Stimulated activated CD4-positive, alpha-beta T cell treated with anti-CD3 and anti-CD28 coated beads, Interleukin-4, amount 100 ng/mL, for 4 hours (primary cell): ENCODE data around the gene TTYH2.
"Not testable (repeated sequence)": the region's sequence is repeated elsewhere in the genome, so short reads cannot be mapped to it uniquely, and the experiment has no call there.

Source experiments
- DNase-seq, 2 experiments: peaks; one replicate each; pipeline ENCODE4 v3.0.0-alpha.2; 2020

Gene TTYH2

DNA sequence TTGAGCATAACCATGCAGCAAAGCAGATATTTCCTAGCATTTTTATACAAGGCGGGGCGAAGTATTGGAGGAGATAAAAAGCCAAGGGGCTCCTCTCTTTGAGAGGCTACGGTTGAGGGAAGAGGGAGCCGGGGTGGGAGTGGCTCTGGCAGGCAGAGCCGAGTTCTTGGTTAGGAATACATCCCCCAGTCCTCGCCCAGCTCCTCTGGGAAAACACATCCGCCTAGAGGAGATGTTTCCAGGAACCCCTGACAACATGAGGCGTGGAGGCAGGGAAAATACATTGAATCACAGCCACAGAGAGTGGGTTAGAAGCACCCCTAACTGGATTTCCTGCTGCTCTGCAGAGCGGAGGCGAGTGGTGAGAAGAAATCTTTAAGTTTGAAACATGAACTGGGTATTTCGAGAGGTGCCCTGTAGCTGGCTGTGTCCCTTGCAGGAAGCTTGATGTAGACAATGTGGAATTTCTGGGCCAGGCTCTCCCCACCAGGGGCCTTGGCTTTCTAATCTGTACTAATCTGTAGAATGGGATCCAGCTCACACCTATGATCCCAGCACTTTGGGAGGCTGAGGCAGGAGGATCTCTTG lies 27.3 kb downstream of the TTYH2 start:
- no peak for DNase-seq

DNA sequence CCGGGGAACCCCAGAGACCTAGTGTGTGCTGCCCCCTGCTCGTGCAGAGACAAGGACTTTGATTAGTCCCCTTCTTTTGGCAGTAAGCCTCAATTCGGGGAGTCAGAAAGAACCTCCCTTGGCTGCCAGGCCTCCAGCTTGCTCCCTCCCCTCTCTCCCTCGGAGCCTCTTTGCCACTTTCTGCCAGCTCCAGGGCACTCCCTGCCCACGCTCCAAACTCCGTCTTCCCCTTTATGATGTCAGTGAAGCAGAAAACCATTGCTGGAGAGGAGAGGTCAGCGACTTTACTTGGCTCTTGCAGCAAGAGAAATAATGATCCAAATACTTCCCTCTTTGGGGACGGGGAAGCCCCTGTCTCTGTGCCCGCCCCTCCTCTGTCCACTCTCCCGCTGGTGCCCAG lies 28.1 kb downstream of the TTYH2 start:
- no peak for DNase-seq

DNA sequence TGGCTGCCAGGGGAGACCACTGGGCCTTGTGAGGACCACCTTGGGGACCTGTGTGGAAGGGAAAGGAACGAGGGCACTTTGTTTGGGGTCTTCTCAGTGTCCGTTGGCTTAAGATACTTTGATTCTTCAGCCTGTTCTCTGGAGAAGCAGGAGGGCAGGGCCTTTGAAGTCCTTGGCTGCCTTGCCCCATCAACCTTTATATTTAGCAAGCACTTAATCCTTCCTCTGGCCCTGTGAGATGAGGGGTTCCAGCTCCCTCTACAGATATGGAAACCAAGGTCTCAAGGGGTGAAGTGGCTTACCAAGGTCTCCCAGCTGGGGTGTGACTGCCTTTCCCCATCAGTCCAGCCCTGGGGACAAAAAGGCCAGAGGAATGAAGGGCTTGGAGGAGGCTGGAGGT lies 28.5 kb downstream of the TTYH2 start:
- no peak for DNase-seq

DNA sequence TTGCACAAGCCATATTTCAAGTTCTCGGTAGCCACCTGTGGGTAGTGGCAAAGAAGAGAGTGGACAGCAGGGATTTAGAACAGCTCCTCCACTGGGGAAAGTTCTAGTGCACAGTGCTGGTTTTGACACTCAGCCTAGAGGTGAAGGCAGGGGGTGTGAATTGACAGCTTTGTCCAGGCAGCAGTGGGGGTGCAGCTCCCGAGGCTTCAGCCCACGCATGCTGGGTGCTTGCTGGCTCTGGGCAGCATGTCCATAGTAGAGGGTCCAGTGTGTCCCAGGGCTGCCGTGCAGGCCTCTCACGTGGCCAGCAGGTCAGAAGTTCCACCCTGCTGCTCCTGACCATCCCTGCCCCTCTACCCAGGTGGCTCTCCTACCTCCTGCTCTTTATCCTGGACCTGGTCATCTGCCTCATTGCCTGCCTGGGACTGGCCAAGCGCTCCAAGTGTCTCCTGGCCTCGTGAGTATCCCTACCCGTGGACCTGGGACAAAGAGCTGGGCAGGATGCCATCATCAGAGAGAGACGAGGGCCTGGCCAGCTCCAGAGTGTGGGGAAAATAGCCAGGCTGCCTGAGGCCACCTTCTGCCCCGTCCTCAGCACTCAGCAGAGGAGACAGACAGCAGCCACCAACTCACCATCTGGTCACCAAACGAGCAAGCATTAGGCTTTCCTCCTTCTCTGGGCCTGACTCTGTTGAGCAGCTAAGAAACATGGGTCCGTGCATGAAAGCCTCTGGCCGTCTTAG lies 29.8 kb downstream of the TTYH2 start:
- DNase-seq = no peak

DNA sequence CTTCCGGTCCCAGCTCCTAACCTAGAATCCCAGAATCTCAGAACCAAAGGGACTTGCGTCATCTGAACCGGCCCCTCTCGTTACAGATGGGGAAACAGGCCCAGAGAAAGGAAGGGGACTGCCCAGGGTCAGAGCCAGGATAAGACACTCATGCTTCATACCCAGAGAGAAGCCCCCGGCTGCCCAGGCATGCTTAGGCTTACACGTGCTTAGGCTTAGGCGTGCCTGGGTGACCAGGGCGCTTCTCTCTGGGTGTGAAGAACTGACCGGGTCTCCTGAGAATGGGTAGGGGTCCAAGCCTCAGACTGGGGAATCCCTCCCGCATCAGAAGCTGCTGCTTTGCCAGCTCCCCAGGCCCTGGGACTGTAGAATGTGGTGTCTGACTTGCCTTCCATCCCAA lies 30.8 kb downstream of the TTYH2 start:
- DNase-seq = no peak

DNA sequence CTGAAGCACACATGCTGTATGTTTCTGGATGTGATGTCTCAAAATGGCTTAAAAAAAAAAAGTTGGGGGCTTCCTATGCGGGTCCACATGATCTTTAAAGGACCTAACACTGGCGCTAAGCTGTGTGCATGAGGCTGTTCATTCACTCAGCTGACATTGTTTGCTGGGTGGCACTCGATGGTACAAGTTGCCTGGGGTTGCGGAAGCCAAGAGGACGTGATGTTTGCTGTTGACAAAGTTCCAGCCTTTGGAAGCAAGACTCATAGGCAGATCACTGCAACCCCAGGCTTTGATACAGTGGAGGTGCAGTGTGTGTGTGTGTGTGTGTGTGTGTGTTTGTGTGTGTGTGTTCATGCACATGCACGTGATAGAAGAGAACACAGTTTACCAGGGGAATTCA lies 31.2 kb downstream of the TTYH2 start:
- DNase-seq = no peak

DNA sequence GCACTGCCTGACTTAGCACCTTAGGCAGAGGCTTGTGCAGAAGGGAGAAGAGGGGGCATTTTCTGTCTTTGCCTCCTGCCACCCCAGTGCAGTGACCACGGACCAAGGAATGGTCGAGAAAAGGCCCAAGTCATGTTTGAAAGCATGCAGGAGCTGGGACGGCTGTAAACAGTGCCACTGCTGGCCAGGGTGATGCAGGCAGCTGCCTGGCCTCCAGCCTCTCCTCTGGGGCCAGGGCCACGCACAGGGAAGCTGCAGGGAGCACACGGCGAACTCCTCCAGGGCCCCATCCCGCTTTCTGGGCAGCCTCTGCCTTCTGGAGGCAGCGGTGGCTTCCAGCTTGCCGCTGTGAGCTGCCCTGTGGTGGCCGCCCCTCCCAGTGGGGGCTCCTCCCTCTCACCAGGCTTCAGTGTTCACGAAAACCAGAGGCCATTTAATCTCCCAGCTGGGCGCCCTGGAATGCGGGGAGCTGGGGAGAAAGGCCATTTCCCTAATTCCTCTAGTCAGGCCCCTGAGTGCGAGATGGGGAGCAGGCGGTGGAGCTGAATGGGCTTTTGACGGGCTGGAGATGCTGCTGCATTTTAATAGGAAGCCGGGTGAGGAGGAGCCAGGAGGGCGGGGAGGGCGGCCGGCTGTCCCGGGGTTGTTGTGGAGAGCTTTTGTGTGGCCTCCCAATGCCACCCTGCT lies 31.9 kb downstream of the TTYH2 start:
- no peak for DNase-seq

DNA sequence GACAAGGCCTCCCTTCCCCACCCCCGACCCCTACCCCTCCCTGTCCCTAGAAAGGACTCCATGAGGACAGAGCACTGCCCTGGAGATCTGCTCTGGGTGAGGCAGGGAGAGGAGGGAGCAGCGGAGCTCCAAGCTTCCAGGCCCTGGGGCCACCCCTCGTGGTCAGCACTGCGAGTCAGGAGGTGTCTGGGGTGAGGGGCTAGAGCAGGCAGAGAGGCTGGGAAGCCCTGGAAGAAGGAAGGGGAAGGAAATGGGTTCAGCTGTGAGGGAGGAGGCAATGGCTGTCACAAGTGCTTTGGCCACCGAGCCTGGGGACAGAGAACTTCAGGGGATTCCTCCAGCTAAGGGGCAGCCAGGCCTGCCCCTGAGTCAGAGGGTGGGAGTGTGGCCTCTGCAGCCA lies 32.5 kb downstream of the TTYH2 start:
- DNase-seq = no peak

DNA sequence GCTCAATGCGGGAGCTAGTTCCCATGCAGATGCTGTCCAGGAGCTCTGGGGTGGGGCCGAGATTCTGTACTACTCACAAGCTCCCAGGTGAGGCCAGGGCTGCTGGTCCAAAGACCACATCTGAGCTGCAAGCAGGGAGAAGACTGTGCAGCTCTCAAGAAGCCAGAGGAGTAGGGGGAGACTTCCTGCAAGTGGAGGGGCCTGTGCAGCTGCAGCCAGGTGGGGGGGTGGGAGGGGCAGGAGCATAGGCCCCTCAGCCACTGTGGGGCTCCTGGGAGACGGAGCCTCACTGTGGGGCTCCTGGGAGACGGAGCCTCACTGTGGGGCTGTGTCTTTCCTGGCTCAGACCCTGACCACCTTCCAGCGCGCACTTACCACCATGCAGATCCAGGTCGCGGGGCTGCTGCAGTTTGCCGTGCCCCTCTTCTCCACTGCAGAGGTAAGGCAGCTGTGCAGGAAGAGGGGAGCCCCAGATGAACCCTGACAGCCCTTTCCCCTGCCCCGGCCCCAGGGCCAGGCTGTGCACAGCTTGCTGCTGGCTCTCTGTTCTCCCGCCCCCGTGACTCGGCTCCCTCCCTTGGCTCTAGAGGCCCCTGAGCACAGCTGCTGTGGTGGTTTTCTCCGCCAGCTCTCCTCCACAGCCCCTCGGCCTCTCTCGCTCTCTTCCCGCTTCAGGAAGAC lies 36.4 kb downstream of the TTYH2 start:
- no peak for DNase-seq

DNA sequence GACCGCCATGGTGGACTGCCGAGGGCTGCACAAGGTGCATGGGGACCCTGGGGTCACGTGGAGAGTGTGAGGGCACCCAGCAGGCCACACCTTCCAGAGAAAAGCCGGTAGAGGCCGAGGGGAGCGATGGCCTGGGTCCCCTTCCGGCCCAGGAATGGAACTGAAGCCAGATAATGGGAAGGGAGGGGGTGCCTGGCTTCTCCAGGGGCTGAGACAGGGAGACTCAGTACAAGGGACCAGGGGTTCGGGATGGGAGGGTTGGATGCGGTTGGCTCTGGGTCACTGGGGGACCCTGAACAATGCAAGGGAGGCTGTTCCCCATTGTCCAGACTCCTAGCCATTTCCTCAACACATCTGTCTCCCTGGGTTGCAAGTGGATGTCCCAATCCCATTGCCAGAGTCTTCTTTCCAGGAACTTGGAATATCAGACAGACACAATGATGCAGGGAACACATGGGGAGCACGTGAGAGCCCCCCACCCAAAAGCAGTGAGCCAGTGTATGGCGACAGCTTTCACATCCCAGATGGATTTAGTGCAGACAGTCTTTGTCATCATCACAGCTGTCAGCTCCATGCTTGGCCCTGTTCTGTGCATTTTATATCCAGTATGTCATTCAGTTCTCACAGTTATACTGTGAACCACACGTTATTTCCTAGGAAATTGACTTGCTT lies 37.1 kb downstream of the TTYH2 start:
- DNase-seq = no peak

DNA sequence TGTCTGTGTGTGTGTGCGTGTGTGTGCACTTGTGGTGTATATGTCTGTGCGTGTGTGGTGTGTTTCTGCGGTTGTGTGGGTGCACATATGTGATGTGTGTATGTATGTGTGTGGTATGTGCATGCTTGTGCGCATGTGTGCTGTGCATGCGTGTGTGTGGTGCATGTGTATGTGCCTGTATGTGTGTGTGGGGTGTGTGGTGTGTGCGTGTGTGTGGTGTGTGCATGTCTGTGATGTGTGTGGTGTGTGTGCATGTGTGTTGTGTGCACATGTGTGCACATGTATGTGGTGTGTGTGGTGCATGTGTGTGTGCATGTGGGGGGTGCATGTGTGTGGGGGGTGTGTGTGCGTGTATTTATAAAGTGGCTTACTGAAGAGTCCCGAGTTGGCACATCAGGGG lies 37.7 kb downstream of the TTYH2 start:
- no peak for DNase-seq

DNA sequence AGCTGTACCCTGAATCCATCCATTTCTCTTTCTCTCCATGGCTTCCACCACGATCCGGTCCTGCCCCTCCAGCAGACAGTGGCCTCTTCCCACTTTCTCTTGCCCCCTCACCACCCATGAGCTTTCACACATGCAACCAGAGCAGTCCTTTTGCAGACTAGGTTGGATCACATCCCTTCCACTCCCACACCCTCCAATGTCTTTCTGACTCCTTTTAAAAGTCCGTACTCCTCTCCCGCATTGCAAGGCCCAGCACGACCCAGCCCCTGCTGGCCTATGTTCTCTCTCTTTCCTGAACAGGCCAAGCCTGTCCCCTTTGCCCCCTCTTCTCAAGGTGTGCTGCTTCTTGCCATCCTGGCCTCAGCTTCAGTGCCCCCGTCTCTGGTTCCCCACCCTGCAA lies 38.2 kb downstream of the TTYH2 start:
- DNase-seq = no peak

DNA sequence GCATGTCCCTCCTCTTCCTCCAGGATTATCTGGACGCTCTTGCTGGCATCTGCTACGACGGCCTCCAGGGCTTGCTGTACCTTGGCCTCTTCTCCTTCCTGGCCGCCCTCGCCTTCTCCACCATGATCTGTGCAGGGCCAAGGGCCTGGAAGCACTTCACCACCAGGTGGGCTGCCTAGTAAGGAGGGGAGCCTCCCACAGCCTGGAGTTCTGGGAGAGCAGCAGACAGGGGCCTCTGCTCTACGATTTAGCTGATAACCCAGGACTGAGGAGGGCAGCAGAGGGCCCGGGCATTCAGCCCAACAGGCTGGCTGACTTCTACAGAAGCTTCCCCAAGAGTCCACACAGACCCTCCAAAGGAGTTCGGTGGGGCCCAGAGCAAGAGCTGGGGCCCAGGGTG lies 38.8 kb downstream of the TTYH2 start:
- no peak for DNase-seq

DNA sequence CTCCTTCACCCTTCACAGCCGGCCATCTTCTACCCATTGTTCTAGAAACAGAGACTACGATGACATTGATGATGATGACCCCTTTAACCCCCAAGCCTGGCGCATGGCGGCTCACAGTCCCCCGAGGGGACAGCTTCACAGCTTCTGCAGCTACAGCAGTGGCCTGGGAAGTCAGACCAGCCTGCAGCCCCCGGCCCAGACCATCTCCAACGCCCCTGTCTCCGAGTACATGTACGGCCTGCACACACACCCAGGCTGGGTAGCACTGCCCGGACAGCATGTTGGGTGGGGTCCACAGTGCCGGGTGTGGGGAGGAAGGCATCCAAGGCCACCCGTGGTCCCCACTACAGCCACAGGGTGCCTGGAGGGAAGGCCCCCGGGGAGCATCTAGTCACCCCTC lies 39.7 kb downstream of the TTYH2 start:
- no peak for DNase-seq

DNA sequence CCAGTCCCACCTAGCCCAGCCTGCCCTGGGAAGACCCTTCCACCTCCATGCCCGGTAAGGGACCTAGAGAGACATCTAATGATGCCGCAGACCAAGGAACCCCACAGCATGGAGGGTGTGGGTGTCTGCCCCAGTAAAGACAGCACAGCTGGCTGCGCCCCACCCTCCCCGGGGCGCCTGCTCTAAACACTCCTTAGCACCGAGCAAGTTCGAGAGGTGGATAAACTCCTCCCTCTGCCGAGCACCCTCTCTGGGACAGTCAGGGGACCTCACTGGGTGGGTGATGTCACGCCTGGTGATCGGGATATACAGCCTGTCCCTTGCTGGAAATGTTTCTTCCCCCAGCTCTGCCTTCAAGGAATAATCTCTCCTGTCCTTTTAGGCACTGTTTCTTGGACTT lies 43.9 kb downstream of the TTYH2 start:
- DNase-seq = no peak

DNA sequence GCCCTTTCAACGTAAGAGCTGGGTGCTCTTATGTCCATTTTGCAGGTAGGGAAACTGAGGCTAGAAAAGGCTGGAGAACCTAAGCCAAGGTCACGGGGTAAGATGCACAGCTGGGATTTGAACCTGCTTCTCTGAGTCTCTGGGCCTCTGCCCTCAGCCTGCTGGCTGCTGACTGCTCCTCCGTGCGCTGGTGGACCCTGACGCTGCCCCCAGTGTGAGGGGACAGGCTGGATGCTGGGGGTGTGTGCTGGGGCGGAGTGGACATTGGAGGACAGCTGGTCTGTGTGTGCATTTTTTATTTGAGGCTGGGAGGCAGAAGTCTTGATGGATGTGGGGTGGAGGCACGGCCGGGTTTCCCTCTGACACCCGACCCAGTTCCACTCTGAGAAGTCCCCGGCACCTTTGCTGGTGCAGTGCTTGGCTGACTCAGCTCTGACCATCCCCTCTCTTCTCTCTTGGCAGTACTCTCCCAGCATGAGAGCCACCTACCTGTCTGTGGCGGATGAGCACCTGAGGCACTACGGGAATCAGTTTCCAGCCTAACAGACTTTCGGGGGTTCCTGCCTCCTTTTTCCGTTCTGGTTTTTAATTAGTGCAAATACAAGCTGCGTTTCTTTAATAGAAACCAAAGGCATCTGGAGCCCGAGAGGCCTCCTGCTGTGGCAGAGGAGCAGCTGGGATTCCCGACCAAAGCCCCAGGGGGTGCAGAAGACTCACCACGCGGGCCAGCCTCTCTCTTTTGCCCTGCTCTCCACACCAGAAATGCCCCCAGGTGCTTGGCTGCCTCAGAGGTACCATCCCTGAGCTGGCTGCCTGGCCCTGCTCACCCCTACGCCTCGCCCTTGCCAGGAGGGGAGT lies 46.5 kb downstream of the TTYH2 start:
- DNase-seq = no peak

DNA sequence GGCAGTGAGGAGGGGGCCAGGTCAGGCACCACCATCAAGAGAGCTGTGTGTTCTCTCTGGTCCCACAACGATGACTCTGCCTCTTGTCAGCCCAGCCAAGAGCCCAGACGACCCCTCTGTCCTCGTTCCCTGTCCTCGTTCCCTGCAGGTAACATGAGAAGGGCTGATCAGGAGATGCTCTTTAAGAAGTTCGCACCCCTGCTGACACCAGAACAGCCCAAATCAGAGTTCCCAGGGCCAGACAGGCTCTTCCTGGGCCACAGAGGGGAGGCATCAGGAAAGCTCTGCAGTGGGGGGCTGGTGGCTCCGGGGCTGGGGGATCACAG lies 47.1 kb downstream of the TTYH2 start:
- DNase-seq = no peak

DNA sequence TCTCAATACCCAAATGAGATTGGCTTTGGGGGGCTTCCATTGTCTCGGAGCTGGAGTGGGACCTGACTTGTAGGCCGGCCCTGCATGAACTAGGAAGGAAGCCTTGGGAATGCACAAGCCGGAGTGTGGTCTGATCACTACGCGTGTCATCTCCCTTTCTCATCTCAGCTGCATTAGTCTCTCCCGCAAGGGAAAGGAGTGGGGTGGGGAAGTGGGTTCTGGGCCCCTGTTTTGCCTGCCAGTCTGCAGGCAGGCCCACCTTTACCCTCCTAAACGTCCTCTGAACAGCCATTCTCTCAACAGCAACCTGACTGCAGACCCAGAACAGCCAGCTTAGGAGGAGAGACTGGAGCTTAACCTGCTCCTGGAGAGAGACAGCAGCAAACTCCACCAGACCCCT lies 49.2 kb downstream of the TTYH2 start:
- no peak for DNase-seq

DNA sequence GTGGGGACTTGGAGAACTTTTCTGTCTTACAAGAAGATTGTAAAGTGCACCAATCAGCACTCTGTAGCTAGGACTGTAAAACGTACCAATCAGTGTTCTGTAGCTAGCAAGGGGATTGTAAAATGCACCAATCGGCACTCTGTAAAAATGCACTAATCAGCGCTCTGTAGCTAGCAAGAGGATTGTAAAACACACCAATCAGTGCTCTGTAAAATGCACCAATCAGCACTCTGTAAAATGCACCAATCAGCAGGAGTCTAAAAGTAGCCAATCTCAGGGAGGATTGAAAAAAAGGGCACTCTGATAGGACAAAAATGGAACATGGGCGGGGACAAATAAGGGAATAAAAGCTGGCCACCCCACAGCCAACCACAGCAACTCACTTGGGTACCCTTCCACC lies 53.7 kb downstream of the TTYH2 start:
- not testable (repeated sequence) for DNase-seq

DNA sequence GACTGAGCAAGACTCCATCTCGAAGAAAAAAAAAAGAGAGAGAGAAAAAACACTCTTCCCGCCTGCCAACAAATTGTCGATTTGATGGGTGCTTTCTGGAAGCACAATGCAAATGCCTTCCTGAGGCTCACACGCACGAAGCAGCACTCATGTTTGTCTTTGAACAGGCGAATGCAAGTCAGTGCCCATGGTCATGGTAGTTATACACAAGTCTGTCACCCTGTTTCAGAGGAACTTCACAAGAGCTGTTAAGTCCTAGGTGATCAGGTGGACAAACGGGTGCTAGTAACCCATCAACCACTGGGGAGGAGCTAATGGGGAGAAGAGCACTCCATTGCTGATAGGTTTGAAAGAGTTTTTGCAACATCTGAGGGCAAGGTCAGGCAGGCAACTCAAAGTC lies 54.2 kb downstream of the TTYH2 start:
- no peak for DNase-seq

DNA sequence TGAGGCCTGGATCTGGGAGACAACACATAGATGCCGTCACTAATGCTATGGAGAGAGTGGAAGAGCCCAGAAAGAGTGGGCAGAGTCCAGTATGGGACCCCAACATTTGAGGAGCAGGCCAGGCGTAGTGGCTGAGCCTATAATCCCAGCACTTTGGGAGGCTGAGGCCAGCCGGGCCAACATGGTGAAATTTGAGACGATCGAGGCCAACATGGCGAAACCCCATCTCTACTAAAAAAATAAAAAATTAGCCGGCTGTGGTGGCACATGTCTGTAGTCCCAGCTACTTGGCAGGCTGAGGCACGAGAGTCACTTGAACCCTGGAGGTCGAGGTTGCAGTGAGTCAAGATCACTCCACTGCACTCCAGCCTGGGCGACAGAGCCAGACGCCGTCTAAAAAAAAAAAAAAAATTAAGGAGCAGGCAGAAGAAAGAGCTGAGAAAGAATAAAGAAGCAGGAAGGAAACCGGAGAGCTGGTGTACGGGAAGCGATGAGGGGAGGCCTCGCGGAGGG lies 54.7 kb downstream of the TTYH2 start:
- DNase-seq = no peak

DNA sequence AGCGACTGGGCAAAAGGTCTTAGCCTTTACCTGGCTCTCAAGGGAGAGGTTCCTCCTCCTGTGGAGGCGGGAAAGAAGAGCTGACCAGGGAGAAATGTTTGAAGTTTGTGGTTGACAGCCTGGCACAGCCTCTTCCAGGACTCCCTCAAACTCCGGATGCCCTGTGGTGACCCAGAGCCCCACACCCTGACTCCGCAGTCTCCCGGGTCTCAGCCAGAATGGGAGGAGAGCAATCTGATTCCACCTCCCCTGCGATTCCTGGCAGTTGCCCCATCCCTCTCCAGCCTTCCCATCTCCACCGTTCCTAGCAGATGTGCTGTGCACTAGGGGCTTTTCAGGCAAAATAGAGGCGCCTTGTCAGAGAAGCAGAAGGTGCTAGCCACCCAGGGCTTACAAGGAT lies 55.2 kb downstream of the TTYH2 start:
- no peak for DNase-seq
